GM19395 (cell line): ENCODE data around the gene GMDS.
A peak's percentile ranks its signal among the peaks of the same experiment; 100 is the strongest.
"Not testable (repeated sequence)": the region's sequence is repeated elsewhere in the genome, so short reads cannot be mapped to it uniquely, and the experiment has no call there.

ENCODE experiments used
- ATAC-seq: cut with Tn5 transposase; IDR thresholded peaks from one replicate; pipeline ENCODE4 v1.9.1; 2021; ENCODE audit warnings: mild to moderate bottlenecking, moderate library complexity; ENCODE audit not compliant: unreplicated experiment

Gene GMDS

GRCh38 chr6:1668456-1668855 is 576.9 kb downstream of the GMDS start:
- ATAC-seq, result not testable (repeated sequence)

- no peak for ATAC-seq
Observed at GRCh38 chr6:1667805-1668175, 577.6 kb downstream of the GMDS start.

- ATAC-seq, result no peak
Observed at GRCh38 chr6:1667012-1667804, 578.2 kb downstream of the GMDS start.

- peak; percentile 99 for ATAC-seq
Observed at GRCh38 chr6:1665214-1665613, 580.2 kb downstream of the GMDS start.

GRCh38 chr6:1664329-1664728 is 581.1 kb downstream of the GMDS start:
- no peak for ATAC-seq

- ATAC-seq, result no peak
Observed at GRCh38 chr6:1663511-1663910, 581.9 kb downstream of the GMDS start.

- ATAC-seq, result no peak
Observed at GRCh38 chr6:1662534-1662933, 582.9 kb downstream of the GMDS start.

GRCh38 chr6:1659816-1660215 is 585.6 kb downstream of the GMDS start:
- no peak for ATAC-seq

GRCh38 chr6:1658212-1659005 is 587.0 kb downstream of the GMDS start:
- ATAC-seq, result no peak

- no peak for ATAC-seq
Observed at GRCh38 chr6:1657771-1658165, 587.6 kb downstream of the GMDS start.

- no peak for ATAC-seq
Observed at GRCh38 chr6:1657116-1657770, 588.2 kb downstream of the GMDS start.

- no peak for ATAC-seq
Observed at GRCh38 chr6:1654054-1654453, 591.4 kb downstream of the GMDS start.

GRCh38 chr6:1652842-1653241 is 592.6 kb downstream of the GMDS start:
- no peak for ATAC-seq

- ATAC-seq, result no peak
Observed at GRCh38 chr6:1651362-1651761, 594.0 kb downstream of the GMDS start.

GRCh38 chr6:1645466-1646185 is 599.8 kb downstream of the GMDS start:
- ATAC-seq, result no peak

- no peak for ATAC-seq
Observed at GRCh38 chr6:1644516-1645060, 600.8 kb downstream of the GMDS start.

GRCh38 chr6:1643830-1644445 is 601.5 kb downstream of the GMDS start:
- ATAC-seq, result no peak

- no peak for ATAC-seq
Observed at GRCh38 chr6:1643111-1643510, 602.3 kb downstream of the GMDS start.

- ATAC-seq, result no peak
Observed at GRCh38 chr6:1641343-1641885, 604.0 kb downstream of the GMDS start.

GRCh38 chr6:1640476-1640875 is 604.9 kb downstream of the GMDS start:
- no peak for ATAC-seq
